Lung (tissue), 12 donors: ENCODE results near the gene GPC5. TPM values are rescaled to one million over a fixed set of nuclear protein-coding genes. Genes with fewer than 3 reads are reported as not detected.

Experiments used
- ATAC-seq: fragments of 200-7000 bp; cut with Tn5 transposase; one replicate; pipeline ENCODE4 v1.9.1; 2020; ENCODE audit warnings: moderate number of reproducible peaks; ENCODE audit not compliant: insufficient read depth, low FRiP score
- DNase-seq, 3 donors: peaks; one replicate each; pipeline ENCODE4 v3.0.0-alpha.2; 2013 to 2017
- H3K27ac ChIP-seq, 2 donors: one replicate each; pipeline ENCODE4 v1.5.1; 2013; ENCODE audit warnings: mild to moderate bottlenecking in 2 of 2, moderate library complexity in 2 of 2, control low read depth in 1 of 2, inconsistent platforms in 1 of 2, low read depth in 1 of 2, low read length in 1 of 2
- H3K27me3 ChIP-seq, 3 donors: one replicate each; pipeline ENCODE4 v1.5.1; 2013; ENCODE audit warnings: low read length in 2 of 3; ENCODE audit not compliant: control insufficient read depth in 3 of 3, insufficient read depth in 3 of 3
- H3K36me3 ChIP-seq, 4 donors: one replicate each; pipeline ENCODE4 v1.5.1; 2013; ENCODE audit warnings: low read length in 4 of 4, mild to moderate bottlenecking in 1 of 4, moderate library complexity in 1 of 4; ENCODE audit not compliant: control insufficient read depth in 4 of 4, insufficient read depth in 4 of 4
- H3K4me1 ChIP-seq, 5 donors: one replicate each; pipeline ENCODE4 v1.5.1; 2013; ENCODE audit warnings: low read length in 5 of 5, mild to moderate bottlenecking in 2 of 5, moderate library complexity in 1 of 5; ENCODE audit not compliant: control insufficient read depth in 5 of 5, insufficient read depth in 5 of 5
- H3K4me3 ChIP-seq: one replicate; pipeline ENCODE4 v1.5.1; 2013; ENCODE audit warnings: mild to moderate bottlenecking, control low read depth, moderate library complexity
- H3K9ac ChIP-seq, 2 donors: one replicate each; pipeline ENCODE4 v1.5.1; 2013; ENCODE audit warnings: low read length in 2 of 2, control low read depth in 1 of 2; ENCODE audit not compliant: insufficient read depth in 1 of 2
- H3K9me3 ChIP-seq, 4 donors: one replicate each; pipeline ENCODE4 v1.5.1; 2013; ENCODE audit warnings: low read length in 3 of 4, mild to moderate bottlenecking in 1 of 4, moderate library complexity in 1 of 4; ENCODE audit not compliant: control insufficient read depth in 4 of 4, insufficient read depth in 3 of 4
- CTCF ChIP-seq: IDR thresholded peaks from 2 replicates; pipeline ENCODE4 v1.5.1; 2012; ENCODE audit warnings: mild to moderate bottlenecking; ENCODE audit errors: control extremely low read depth, extremely low read depth
- WGBS, 2 donors: extraction: QIAGEN DNeasy Blood & Tissue Kit; methylation state at CpG; one replicate each; pipeline ENCODE4 v1.1.7; 2013; 5-methylcytosine and 5-hydroxymethylcytosine counted together
- polyA plus RNA-seq, 2 donors: library from polyadenylated mRNA; stranded (reverse); fragments of 200-250 nt; gene quantifications; one replicate each; pipeline ENCODE4 v1.2.1, GENCODE V29; 2013
- total RNA-seq, 2 donors: library from RNA; depleted of rRNA in 1 of 2; stranded (reverse); fragments of >200 nt in 1 of 2; gene quantifications; one replicate each; pipeline ENCODE4 v1.2.1, GENCODE V29; 2014 to 2021
- donor health status: control.
- donor health status: control.
- donor health status: Bipolar disorder and iron deficiency.
- donor health status: healthy.
- donor health status: DM: yes; HTN: yes; CAD: no.

Gene GPC5
- total and polyA plus RNA-seq, 4 donors = 0.55 to 37.3 (median 4.4) TPM

GRCh38 chr13:92012787-92013186, 614.4 kb downstream of the GPC5 start:
- DNase-seq (no peak), ATAC-seq (no peak)
- Histone ChIP-seq H3K4me1 (no peaks in the 10 kb centered on the region), H3K4me3 (no peak overlapping the region), H3K27me3 (no peaks in the 10 kb centered on the region), H3K27ac (no peak overlapping the region), H3K9ac (no peak overlapping the region), H3K9me3 (peaks cover 0 to 4% (median 0%) of the 10 kb centered on the region in 4 donors), H3K36me3 (no peaks in the 10 kb centered on the region)
- 67 to 70% methylated on average over 3 of the region's 3 CpGs for WGBS, 2 donors
- TF ChIP-seq CTCF = no peak

GRCh38 chr13:92017737-92018136, 619.3 kb downstream of the GPC5 start:
- H3K4me1 ChIP-seq = no peaks in the 10 kb centered on the region
- H3K27me3 ChIP-seq = no peaks in the 10 kb centered on the region
- H3K9me3 ChIP-seq = peaks cover 0 to 4% (median 0%) of the 10 kb centered on the region in 4 donors
- ATAC-seq = no peak
- no peak overlapping the region for H3K27ac ChIP-seq
- TF ChIP-seq CTCF = no peak
- H3K4me3 ChIP-seq = no peak overlapping the region
- H3K9ac ChIP-seq = no peak overlapping the region
- 92 to 93% methylated on average over 13 of the region's 13 CpGs for WGBS, 2 donors
- H3K36me3 ChIP-seq = no peaks in the 10 kb centered on the region
- no peak for DNase-seq

- ATAC-seq (no peak), DNase-seq (peak in 2 of 3 donors; percentile 95)
- H3K4me1 ChIP-seq = peaks cover 0 to 39% (median 9%) of the 10 kb centered on the region in 5 donors
- no peak overlapping the region for H3K27ac ChIP-seq
- peaks cover 0 to 2% (median 0%) of the 10 kb centered on the region in 4 donors for H3K9me3 ChIP-seq
- no peaks in the 10 kb centered on the region for H3K36me3 ChIP-seq
- no peak for TF ChIP-seq CTCF
- no peaks in the 10 kb centered on the region for H3K27me3 ChIP-seq
- no peak overlapping the region for H3K9ac ChIP-seq
- H3K4me3 ChIP-seq = no peak overlapping the region
Observed at GRCh38 chr13:92028695-92029094, 630.3 kb downstream of the GPC5 start.

- no peak for TF ChIP-seq CTCF
- H3K4me1 ChIP-seq = peaks cover 0 to 39% (median 9%) of the 10 kb centered on the region in 5 donors
- H3K36me3 ChIP-seq = no peaks in the 10 kb centered on the region
- no peak overlapping the region for H3K4me3 ChIP-seq
- ATAC-seq = no peak
- no peak overlapping the region for H3K27ac ChIP-seq
- H3K9ac ChIP-seq = no peak overlapping the region
- no peaks in the 10 kb centered on the region for H3K27me3 ChIP-seq
- no peak for DNase-seq
- peaks cover 0 to 2% (median 0%) of the 10 kb centered on the region in 4 donors for H3K9me3 ChIP-seq
- 91 to 92% methylated on average over 4 of the region's 4 CpGs for WGBS, 2 donors
Observed at GRCh38 chr13:92029641-92030040, 631.2 kb downstream of the GPC5 start.
